Measurements from ENCODE around the gene CCDC178. TPM values are rescaled to one million over a fixed set of nuclear protein-coding genes. Genes with fewer than 3 reads are reported as not detected.
A peak's percentile ranks its signal among the peaks of the same experiment; 100 is the strongest.
"Not testable (repeated sequence)": the region's sequence is repeated elsewhere in the genome, so short reads cannot be mapped to it uniquely, and the experiment has no call there.

Gene CCDC178
- total and polyA plus RNA-seq, 2 of the 4 experiments (the other 2 are of a cell fraction), result not detected

DNA sequence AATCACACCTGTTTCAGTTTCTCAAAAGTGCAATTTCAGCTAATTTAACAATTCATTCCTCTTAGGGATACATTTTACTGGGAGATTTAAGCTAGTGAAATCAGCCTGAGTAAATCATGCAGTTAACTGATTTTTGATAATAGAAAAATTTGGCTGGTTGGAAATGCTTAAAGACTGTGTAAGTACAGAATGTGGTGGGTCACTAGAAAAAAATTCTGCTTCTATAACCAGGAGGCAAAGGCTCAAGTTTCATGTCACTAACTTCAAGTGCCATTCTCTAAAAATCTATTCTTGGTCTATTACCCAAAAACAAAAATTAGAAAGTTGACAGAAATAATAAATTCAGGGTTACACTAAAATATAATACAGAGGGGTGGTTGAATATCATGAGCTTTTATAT is 271.3 kb downstream of the CCDC178 start:
- Histone ChIP-seq H3K56ac (ENCODE audit: extremely low read depth, insufficient read depth, low read length) (no peak overlapping the region), H3K36me3 (ENCODE audit: control insufficient read depth, insufficient read depth, low read length) (no peaks in the 10 kb centered on the region), H3K79me1 (ENCODE audit: low read depth in 1 of 2, low read length in 2 of 2) (no peaks in the 10 kb centered on the region), H4K91ac (ENCODE audit: insufficient read depth, low read depth, low read length) (no peak overlapping the region), H3K9me3 (ENCODE audit: control insufficient read depth, insufficient read depth, low read length) (no peaks in the 10 kb centered on the region), H2BK20ac (ENCODE audit: low read depth, low read length) (no peak overlapping the region), H3K4me1 (ENCODE audit: control insufficient read depth, insufficient read depth, low read length) (no peaks in the 10 kb centered on the region), H3K9me1 (ENCODE audit: insufficient read depth, low read length) (no peaks in the 10 kb centered on the region), H3K9ac (ENCODE audit: low read depth, low read length) (no peak overlapping the region), H3K27ac (ENCODE audit: insufficient read depth, low read length) (no peak overlapping the region), H3K14ac (replicated peaks; ENCODE audit: low read depth, low read length) (no peak overlapping the region), H2AK5ac (ENCODE audit: low read depth, low read length) (no peak overlapping the region), H4K20me1 (ENCODE audit: insufficient read depth, low read length) (no peaks in the 10 kb centered on the region), H2AK9ac (replicated peaks; ENCODE audit: low read depth, low read length, poor library complexity) (no peak overlapping the region), H3K23ac (ENCODE audit: low read depth, low read length) (no peak overlapping the region), H3K4me2 (ENCODE audit: low read depth, low read length) (no peak overlapping the region), H2BK5ac (ENCODE audit: low read depth, low read length, poor library complexity, severe bottlenecking) (no peak overlapping the region), H4K5ac (ENCODE audit: low read depth, low read length) (no peak overlapping the region), H3K18ac (ENCODE audit: low read depth, low read length) (no peak overlapping the region), H2BK120ac (ENCODE audit: low read depth, low read length) (no peak overlapping the region), H3K27me3 (ENCODE audit: control insufficient read depth, insufficient read depth, low read length) (no peaks in the 10 kb centered on the region), H2AFZ (replicated peaks; ENCODE audit: low read length, poor library complexity) (no peak overlapping the region), H3K4me3 (ENCODE audit: insufficient read depth, low read depth, low read length) (no peak overlapping the region), H2BK15ac (ENCODE audit: low read depth, low read length) (no peak overlapping the region), H3K4ac (ENCODE audit: low read depth, low read length) (no peak overlapping the region), H4K8ac (ENCODE audit: low read depth in 2 of 2, low read length in 2 of 2) (no peak overlapping the region)
- in situ Hi-C loops (cut with MboI; ENCODE audit: low sequenced_read_pairs), result no loop called here
- TF ChIP-seq RFX5 (IDR thresholded peaks at IDR 0.05; ENCODE audit: low read depth, low read length) (no peak), MAFK (IDR thresholded peaks at IDR 0.05; ENCODE audit: low read depth, low read length) (0 out of 2 replicates have a peak, but pooled peaks have one; percentile 12)
- TF ChIP-seq, protein P1, sequence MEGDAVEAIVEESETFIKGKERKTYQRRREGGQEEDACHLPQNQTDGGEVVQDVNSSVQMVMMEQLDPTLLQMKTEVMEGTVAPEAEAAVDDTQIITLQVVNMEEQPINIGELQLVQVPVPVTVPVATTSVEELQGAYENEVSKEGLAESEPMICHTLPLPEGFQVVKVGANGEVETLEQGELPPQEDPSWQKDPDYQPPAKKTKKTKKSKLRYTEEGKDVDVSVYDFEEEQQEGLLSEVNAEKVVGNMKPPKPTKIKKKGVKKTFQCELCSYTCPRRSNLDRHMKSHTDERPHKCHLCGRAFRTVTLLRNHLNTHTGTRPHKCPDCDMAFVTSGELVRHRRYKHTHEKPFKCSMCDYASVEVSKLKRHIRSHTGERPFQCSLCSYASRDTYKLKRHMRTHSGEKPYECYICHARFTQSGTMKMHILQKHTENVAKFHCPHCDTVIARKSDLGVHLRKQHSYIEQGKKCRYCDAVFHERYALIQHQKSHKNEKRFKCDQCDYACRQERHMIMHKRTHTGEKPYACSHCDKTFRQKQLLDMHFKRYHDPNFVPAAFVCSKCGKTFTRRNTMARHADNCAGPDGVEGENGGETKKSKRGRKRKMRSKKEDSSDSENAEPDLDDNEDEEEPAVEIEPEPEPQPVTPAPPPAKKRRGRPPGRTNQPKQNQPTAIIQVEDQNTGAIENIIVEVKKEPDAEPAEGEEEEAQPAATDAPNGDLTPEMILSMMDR (conservative IDR thresholded peaks at IDR 0.05; ENCODE audit: low read depth, low read length), result no peak
- ATAC-seq (ENCODE audit: low read depth) (no peak), DNase-seq (no peak)
- dilution Hi-C loops (cut with HindIII; ENCODE audit: low sequenced_read_pairs, unreplicated experiment), result no loop called here
- ChIA-PET POLR2A (ENCODE audit: unreplicated experiment) (no interaction called here), CTCF (no interaction called here)
- BruUV-seq (replicated peaks), result no TSS peak
- intact Hi-C loops (cut with micrococcal nuclease), result no loop called here

DNA sequence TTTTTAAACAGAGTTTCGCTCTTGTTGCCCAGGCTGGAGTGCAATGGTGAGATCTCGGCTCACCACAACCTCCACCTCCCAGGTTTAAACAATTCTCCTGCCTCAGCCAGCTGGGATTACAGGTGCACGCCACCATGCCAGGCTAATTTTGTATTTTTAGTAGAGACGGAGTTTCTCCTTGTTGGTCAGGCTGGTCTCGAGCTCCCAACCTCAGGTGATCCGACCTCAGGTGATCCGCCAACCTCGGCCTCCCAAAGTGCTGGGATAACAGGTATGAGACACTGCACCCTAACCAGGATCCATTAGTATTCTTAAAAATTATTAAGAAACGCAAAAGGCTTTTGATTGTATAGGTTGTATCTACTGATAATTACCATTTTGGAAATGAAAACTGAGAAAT is 276.4 kb downstream of the CCDC178 start:
- H4K91ac ChIP-seq (ENCODE audit: insufficient read depth, low read depth, low read length); H4K5ac ChIP-seq (ENCODE audit: low read depth, low read length); H2BK120ac ChIP-seq (ENCODE audit: low read depth, low read length); H3K27me3 ChIP-seq (ENCODE audit: control insufficient read depth, insufficient read depth, low read length); H3K56ac ChIP-seq (ENCODE audit: extremely low read depth, insufficient read depth, low read length); H3K27ac ChIP-seq (ENCODE audit: insufficient read depth, low read length); BruUV-seq (replicated peaks); dilution Hi-C loops (cut with HindIII; ENCODE audit: low sequenced_read_pairs, unreplicated experiment); H2BK5ac ChIP-seq (ENCODE audit: low read depth, low read length, poor library complexity, severe bottlenecking); H3K9ac ChIP-seq (ENCODE audit: low read depth, low read length); H2AK5ac ChIP-seq (ENCODE audit: low read depth, low read length); H3K4me1 ChIP-seq (ENCODE audit: control insufficient read depth, insufficient read depth, low read length); H3K4me2 ChIP-seq (ENCODE audit: low read depth, low read length); H2BK15ac ChIP-seq (ENCODE audit: low read depth, low read length); DNase-seq; in situ Hi-C loops (cut with MboI; ENCODE audit: low sequenced_read_pairs); H4K20me1 ChIP-seq (ENCODE audit: insufficient read depth, low read length); H3K4ac ChIP-seq (ENCODE audit: low read depth, low read length); H3K36me3 ChIP-seq (ENCODE audit: control insufficient read depth, insufficient read depth, low read length); H3K4me3 ChIP-seq (ENCODE audit: insufficient read depth, low read depth, low read length); H3K18ac ChIP-seq (ENCODE audit: low read depth, low read length); H2AK9ac ChIP-seq (replicated peaks; ENCODE audit: low read depth, low read length, poor library complexity); H3K23ac ChIP-seq (ENCODE audit: low read depth, low read length); H2AFZ ChIP-seq (replicated peaks; ENCODE audit: low read length, poor library complexity); H3K9me3 ChIP-seq (ENCODE audit: control insufficient read depth, insufficient read depth, low read length); H4K8ac ChIP-seq (ENCODE audit: low read depth in 2 of 2, low read length in 2 of 2); H2BK20ac ChIP-seq (ENCODE audit: low read depth, low read length); H3K9me1 ChIP-seq (ENCODE audit: insufficient read depth, low read length); H3K79me1 ChIP-seq (ENCODE audit: low read depth in 1 of 2, low read length in 2 of 2); H3K14ac ChIP-seq (replicated peaks; ENCODE audit: low read depth, low read length); ATAC-seq (ENCODE audit: low read depth); intact Hi-C loops (cut with micrococcal nuclease); POLR2A ChIA-PET (ENCODE audit: unreplicated experiment); CTCF ChIA-PET: not testable (repeated sequence)
- no CpG with 5 or more reads among the region's 9 CpGs for WGBS, 2 experiments (ENCODE audit: extremely low coverage in 2 of 2, insufficient read length in 1 of 2)
